GM12878 (cell line): ENCODE results near the gene SNTA1. TPM values are rescaled to one million over a fixed set of nuclear protein-coding genes. Genes with fewer than 3 reads are reported as not detected.

Experiments used
- ATAC-seq: fragments of 200-7000 bp; cut with Tn5 transposase; 3 replicates; pipeline ENCODE4 v1.9.1; 2020; ENCODE audit warnings: mild to moderate bottlenecking, moderate library complexity
- BruUV-seq: library from RNA; stranded (reverse); fragments of 400-500 nt; replicated peaks from 2 replicates; lab custom pipeline; 2021; lab: Mats Ljungman, UMichigan
- CTCF ChIA-PET: fragments of 300-600 bp; sonication (Branson Sonifier 250); formaldehyde crosslinking; extraction: SDS; loops from one replicate; lab custom pipeline; 2021; ENCODE audit warnings: inconsistent platforms; lab: Yijun Ruan, JAX
- POLR2A ChIA-PET: fragments of 350-600 bp; formaldehyde crosslinking; extraction: SDS; loops from one replicate; lab custom pipeline; 2021; ENCODE audit warnings: inconsistent platforms; lab: Charles Lee
- RAD21 ChIA-PET: fragments of 300-600 bp; sonication (Branson Sonifier 250); formaldehyde crosslinking; loops from one replicate; lab custom pipeline; 2023; ENCODE audit warnings: antibody characterized with exemption; ENCODE audit not compliant: unreplicated experiment; lab: Charles Lee
- SMC1A ChIA-PET: fragments of 300-600 bp; sonication (Branson Sonifier 250); formaldehyde crosslinking; loops from one replicate; lab custom pipeline; 2023; ENCODE audit not compliant: unreplicated experiment, uncharacterized antibody; lab: Charles Lee
- DNase-seq: peaks from one replicate; pipeline ENCODE4 v3.0.0-alpha.2; 2011; ENCODE audit warnings: low read depth, low spot score
- FAIRE-seq: peaks from 3 replicates; lab custom pipeline; 2011; peaks lifted over from hg19 to GRCh38; lab: Jason Lieb, UNC
- H2AFZ ChIP-seq: 2 replicates; pipeline ENCODE4 v1.6.0; 2011; ENCODE audit warnings: low read depth, low read length, control low read depth; ENCODE audit not compliant: control insufficient read depth
- H3K27ac ChIP-seq: 2 replicates; pipeline ENCODE4 v1.5.1; 2011; ENCODE audit warnings: control low read depth; ENCODE audit not compliant: control insufficient read depth, insufficient read depth
- H3K27me3 ChIP-seq, 2 experiments: replicated peaks in 1 of 2; 2 replicates each; pipeline versions ENCODE4 v1.6.0 to v1.6.1; 2011; ENCODE audit warnings: low read length in 1 of 2; ENCODE audit not compliant: control insufficient read depth in 2 of 2, insufficient read depth in 2 of 2
- H3K36me3 ChIP-seq, 2 experiments: 2 replicates each; pipeline ENCODE4 v1.5.1; 2011; ENCODE audit warnings: low read length in 1 of 2; ENCODE audit not compliant: control insufficient read depth in 2 of 2, insufficient read depth in 2 of 2
- H3K4me1 ChIP-seq: 2 replicates; pipeline ENCODE4 v1.6.1; 2011; ENCODE audit warnings: mild to moderate bottlenecking, low read length, moderate library complexity, mixed read lengths; ENCODE audit not compliant: control insufficient read depth, insufficient read depth
- H3K4me2 ChIP-seq: 2 replicates; pipeline ENCODE4 v1.6.0; 2011; ENCODE audit warnings: control low read depth; ENCODE audit not compliant: control insufficient read depth, insufficient read depth
- H3K4me3 ChIP-seq: fragments of 200-600 bp; sonication (generic); 2 replicates; pipeline ENCODE4 v1.5.1; 2016
- H3K79me2 ChIP-seq: 2 replicates; pipeline ENCODE4 v1.6.0; 2011; ENCODE audit warnings: low read length; ENCODE audit not compliant: control insufficient read depth, insufficient read depth
- H3K9ac ChIP-seq: 2 replicates; pipeline ENCODE4 v1.8.0; 2011; ENCODE audit warnings: low read length, control low read depth, mixed read lengths; ENCODE audit not compliant: control insufficient read depth, insufficient read depth
- H3K9me3 ChIP-seq: replicated peaks from 3 replicates; pipeline ENCODE4 v1.5.1; 2011; ENCODE audit warnings: mild to moderate bottlenecking, low read length; ENCODE audit not compliant: control insufficient read depth, insufficient read depth
- H4K20me1 ChIP-seq: 2 replicates; pipeline ENCODE4 v1.6.0; 2011; ENCODE audit not compliant: control insufficient read depth, insufficient read depth
- ASH2L ChIP-seq: fragments of 300-600, 200-600 bp; sonication (generic); IDR thresholded peaks from 2 replicates; pipeline ENCODE4 v1.6.1; 2017; ENCODE audit warnings: low read depth, mild to moderate bottlenecking, borderline replicate concordance
- HCFC1 ChIP-seq: fragments of 150-350 bp; IDR thresholded peaks from 2 replicates; pipeline ENCODE4 v1.6.1; 2014; ENCODE audit warnings: low read length
- HDGF ChIP-seq: fragments of 450-650 bp; IDR thresholded peaks from 2 replicates; pipeline ENCODE4 v1.6.1; 2016; ENCODE audit warnings: antibody characterized with exemption
- JUNB ChIP-seq: IDR thresholded peaks from 2 replicates; pipeline ENCODE4 v1.6.1; 2016; ENCODE audit warnings: antibody characterized with exemption, mild to moderate bottlenecking
- MEF2A ChIP-seq: IDR thresholded peaks from 2 replicates; pipeline ENCODE4 v1.6.1; 2011; ENCODE audit warnings: low read depth, mild to moderate bottlenecking, low read length, moderate library complexity; ENCODE audit not compliant: insufficient read depth
- NR2C1 ChIP-seq: fragments of 450-650 bp; IDR thresholded peaks from 2 replicates; pipeline ENCODE4 v1.6.1; 2017; ENCODE audit warnings: antibody characterized with exemption, mild to moderate bottlenecking, moderate library complexity
- SP1 ChIP-seq: IDR thresholded peaks from one replicate; pipeline ENCODE4 v1.6.1; 2011; ENCODE audit warnings: low read depth, low read length
- SREBF1 ChIP-seq: IDR thresholded peaks from 2 replicates; pipeline ENCODE4 v1.6.1; 2012; ENCODE audit warnings: mild to moderate bottlenecking, low read length
- STAT3 ChIP-seq: IDR thresholded peaks from 2 replicates; pipeline ENCODE4 v1.6.1; 2011; ENCODE audit warnings: low read depth, low read length, improper control_type of control experiment
- USF2 ChIP-seq: IDR thresholded peaks from 2 replicates; pipeline ENCODE4 v1.6.1; 2011; ENCODE audit warnings: low read depth, low read length, improper control_type of control experiment, borderline replicate concordance
- ZNF207 ChIP-seq: fragments of 450-650 bp; IDR thresholded peaks from 2 replicates; pipeline ENCODE4 v1.6.1; 2014; ENCODE audit warnings: antibody characterized with exemption, mild to moderate bottlenecking, borderline replicate concordance
- WGBS: methylation state at CpG from one replicate; pipeline ENCODE4 v1.1.6; 2016; ENCODE audit warnings: low lambda C conversion rate; ENCODE audit not compliant: insufficient replicate concordance, insufficient coverage; ENCODE audit errors: missing lambda C conversion rate; 5-methylcytosine and 5-hydroxymethylcytosine counted together
- in situ Hi-C: fragments of 300-500 bp; cut with MboI; formaldehyde crosslinking; loops from 9 replicates; pipeline ENCODE4 v1.14.3; 2018; ENCODE audit warnings: mixed read lengths
- intact Hi-C: fragments of 100-400 bp; cut with micrococcal nuclease; formaldehyde crosslinking; loops from one replicate; pipeline ENCODE4 v1.14.2; 2022; ENCODE audit not compliant: unreplicated experiment
- polyA plus RNA-seq, 11 experiments: library from polyadenylated mRNA; depleted of rRNA in 4 of 11; unstranded in 6 of 11; stranded (reverse) in 5 of 11; fragments of >200 nt; fragmentation: Nextera tagmentation in 4 of 11; fragmentation: Illumina TruSeq in 1 of 11; extraction: Ambion mirVana in 4 of 11; extraction: Trizol in 1 of 11; gene quantifications; 1 replicate in 1 of 11; 2 replicates in 10 of 11; pipeline versions ENCODE4 v1.2.1 to v1.2.3, GENCODE V29; 2011 to 2016; ENCODE audit warnings: inconsistent platforms in 2 of 11, missing spikeins in 2 of 11, low read depth in 1 of 11
- total RNA-seq, 4 experiments: library from RNA; depleted of rRNA in 3 of 4; stranded (reverse); fragments of >200 nt in 3 of 4; fragmentation: Illumina TruSeq in 1 of 4; extraction: Trizol in 1 of 4; gene quantifications; 2 replicates each; pipeline versions ENCODE4 v1.2.1 to v1.2.3, GENCODE V29; 2013 to 2021

The SNTA1 gene
- total and polyA plus RNA-seq, 10 of the 15 experiments (the other 5 are each of a cell fraction or from before 2014, with no cell fraction given): 0.26 to 5.1 (median 1.8) TPM

GRCh38 chr20:33411242-33411641 is 32.3 kb downstream of the SNTA1 start:
- H3K9me3 ChIP-seq: no peaks in the 10 kb centered on the region; the same call in 2 of the 3 replicates
- FAIRE-seq (no peak), ATAC-seq (no peak), DNase-seq (no peak)
- in situ Hi-C loops (no loop called here), intact Hi-C loops (no loop called here)
- H3K27ac ChIP-seq: no peak overlapping the region
- no peak overlapping the region for H2AFZ ChIP-seq
- ChIA-PET CTCF (interaction anchor here (0.7 kb wide), 1 partner anchor 255 kb away, joined by 3 read pairs; the partner anchor contains the start of gene ACTL10), RAD21 (no interaction called here), SMC1A (interaction anchor here (1.2 kb wide), 1 partner anchor 10 kb away, joined by 3 read pairs; the partner anchor contains the start of gene CDK5RAP1), POLR2A (no interaction called here)
- TF ChIP-seq SREBF1 (no peak), SP1 (no peak), HDGF (no peak), STAT3 (no peak), ZNF207 (no peak), NR2C1 (no peak), ASH2L (no peak), MEF2A (no peak)
- H3K27me3 ChIP-seq: no peaks in the 10 kb centered on the region
- H3K4me3 ChIP-seq: no peak overlapping the region
- H3K9ac ChIP-seq: no peak overlapping the region
- 92% methylated on average over 7 of the region's 7 CpGs for WGBS
- H3K36me3 ChIP-seq: no peaks in the 10 kb centered on the region; a peak in 1 of 4 replicates
- no peaks in the 10 kb centered on the region for H4K20me1 ChIP-seq
- H3K79me2 ChIP-seq: no peaks in the 10 kb centered on the region
- H3K4me1 ChIP-seq: peaks cover 9% of the 10 kb centered on the region
- BruUV-seq: no TSS peak
- H3K4me2 ChIP-seq: no peak overlapping the region

GRCh38 chr20:33410081-33410742 is 33.4 kb downstream of the SNTA1 start:
- H3K9me3 ChIP-seq: no peaks in the 10 kb centered on the region; the same call in 2 of the 3 replicates
- ATAC-seq (no peak), DNase-seq (no peak)
- H3K27me3 ChIP-seq: no peaks in the 10 kb centered on the region
- WGBS: 77% methylated on average over 15 of the region's 15 CpGs
- no TSS peak for BruUV-seq
- CTCF ChIA-PET: no interaction called here
- H3K4me1 ChIP-seq: peaks cover 9% of the 10 kb centered on the region
- H3K36me3 ChIP-seq: no peaks in the 10 kb centered on the region; a peak in 1 of 4 replicates
- H3K4me3 ChIP-seq: no peak overlapping the region
- TF ChIP-seq USF2: no peak
- no peak for TF ChIP-seq HCFC1
- no peak for TF ChIP-seq JUNB
- TF ChIP-seq, all 136 proteins: peak for 0
- Histone ChIP-seq H3K27ac (no peak overlapping the region), H3K4me2 (no peak overlapping the region), H4K20me1 (no peaks in the 10 kb centered on the region), H3K79me2 (no peaks in the 10 kb centered on the region), H2AFZ (no peak overlapping the region), H3K9ac (no peak overlapping the region)
- in situ Hi-C loops (no loop called here), intact Hi-C loops (no loop called here)
- FAIRE-seq: no peak
- ChIA-PET SMC1A (no interaction called here), POLR2A (no interaction called here), RAD21 (no interaction called here)
